GM19467 (cell line): Measurements from ENCODE around the gene ZNF263.

ENCODE experiments used
- ATAC-seq: cut with Tn5 transposase; IDR thresholded peaks from one replicate; pipeline ENCODE4 v1.9.1; 2021; ENCODE audit warnings: mild to moderate bottlenecking, moderate library complexity; ENCODE audit not compliant: unreplicated experiment

The ZNF263 gene

DNA sequence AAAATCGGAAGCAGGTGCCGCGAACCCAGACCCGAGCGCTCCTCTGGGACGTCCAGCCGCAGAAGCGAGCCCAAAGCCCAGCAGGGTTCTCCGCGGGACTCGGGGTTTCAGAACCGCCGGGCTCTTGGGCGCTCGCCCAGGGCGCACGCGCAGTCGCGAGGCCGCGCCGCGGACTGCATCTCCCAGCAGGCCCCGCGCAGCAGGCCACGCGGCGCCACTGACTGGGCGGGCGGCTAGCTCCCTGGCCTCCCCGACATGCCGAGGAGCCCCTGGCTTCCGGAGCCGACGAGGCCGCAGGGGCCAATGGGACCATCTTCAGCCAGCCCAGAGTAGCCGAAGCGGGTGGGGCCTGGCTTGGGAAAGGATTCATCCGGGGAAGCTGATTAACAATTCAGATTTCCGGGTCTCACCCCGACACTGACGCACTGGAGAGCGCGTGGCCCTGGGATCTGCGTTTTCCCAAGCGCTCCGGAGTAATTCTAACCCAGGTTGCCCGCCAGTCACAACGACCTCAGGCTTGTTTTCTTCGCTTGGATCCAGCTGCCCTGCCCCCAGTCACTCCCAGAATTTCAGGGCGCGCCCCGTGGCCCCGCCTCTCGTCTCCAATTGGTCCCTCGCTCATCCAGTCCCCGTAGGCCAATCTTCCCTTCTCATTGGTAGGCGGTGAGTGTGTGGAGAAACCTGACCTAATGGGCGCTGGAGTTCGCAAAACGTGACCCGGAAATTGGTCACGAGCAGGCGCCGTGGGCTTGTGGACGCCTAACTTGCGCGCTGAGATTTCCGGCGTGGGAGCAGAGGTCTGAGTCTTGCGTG is at the start of gene ZNF263:
Gene ZNF263 (plus strand): TSS at position 762 of the 813 bp plus-strand sequence. CDS start 328 bp downstream, outside the sequence.
- ATAC-seq = peak; percentile 73

DNA sequence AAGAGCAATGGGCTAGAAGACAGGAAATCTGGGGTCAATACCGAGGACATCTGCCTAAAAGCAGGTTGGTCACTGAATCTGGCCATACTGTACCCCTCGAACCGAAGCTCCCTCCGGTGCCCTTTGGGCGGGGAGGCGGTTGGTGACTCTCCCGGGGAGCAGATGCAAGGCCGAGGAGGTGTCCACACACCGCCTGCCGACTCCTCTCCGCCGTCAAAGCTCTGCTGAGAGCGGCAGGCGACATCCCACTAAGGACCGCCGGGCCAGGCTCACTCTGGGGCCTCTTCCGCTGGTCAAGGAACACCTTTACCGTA is 48.8 kb upstream of the ZNF263 start:
- ATAC-seq = no peak

DNA sequence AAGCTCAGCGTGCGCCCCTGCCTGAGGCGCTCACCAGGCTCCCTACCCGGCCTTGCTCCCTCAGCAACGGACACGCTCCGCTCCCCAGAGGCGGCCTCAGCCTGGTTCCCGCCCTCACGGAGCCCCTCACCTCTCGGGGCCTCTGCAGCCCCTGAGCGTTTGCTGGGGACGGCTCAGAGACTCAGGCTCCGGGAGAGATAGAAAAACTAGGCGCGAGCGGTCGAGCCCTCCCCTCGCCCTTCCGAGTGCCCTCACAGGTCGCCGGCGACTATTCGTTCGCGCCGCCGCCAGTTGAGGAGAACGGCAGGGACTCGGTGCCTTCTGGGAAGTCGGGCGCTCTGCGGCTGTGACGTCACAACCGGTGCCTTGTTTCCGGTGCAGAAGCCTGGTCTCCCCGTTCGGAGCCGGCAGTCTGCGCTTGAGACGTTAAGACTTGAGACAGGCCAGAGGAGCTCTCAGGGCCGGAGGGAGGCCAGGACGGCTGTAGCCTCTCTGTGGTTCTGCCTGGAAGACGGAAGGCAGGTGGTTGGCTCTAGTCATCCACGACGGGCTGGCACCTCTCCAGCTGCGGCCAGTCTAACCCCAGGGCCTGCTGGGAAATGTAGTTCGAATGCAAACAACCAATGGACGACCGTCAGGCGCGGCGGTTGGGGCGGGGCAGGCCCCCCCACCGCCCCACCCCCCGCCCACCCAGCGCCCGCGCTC is 48.3 kb upstream of the ZNF263 start, which contains the start of gene ZNF200:
Gene ZNF200 (minus strand): TSS at position 302 of the 705 bp plus-strand sequence. CDS start 1,403 bp downstream, outside the sequence.
- peak; percentile 77 for ATAC-seq

DNA sequence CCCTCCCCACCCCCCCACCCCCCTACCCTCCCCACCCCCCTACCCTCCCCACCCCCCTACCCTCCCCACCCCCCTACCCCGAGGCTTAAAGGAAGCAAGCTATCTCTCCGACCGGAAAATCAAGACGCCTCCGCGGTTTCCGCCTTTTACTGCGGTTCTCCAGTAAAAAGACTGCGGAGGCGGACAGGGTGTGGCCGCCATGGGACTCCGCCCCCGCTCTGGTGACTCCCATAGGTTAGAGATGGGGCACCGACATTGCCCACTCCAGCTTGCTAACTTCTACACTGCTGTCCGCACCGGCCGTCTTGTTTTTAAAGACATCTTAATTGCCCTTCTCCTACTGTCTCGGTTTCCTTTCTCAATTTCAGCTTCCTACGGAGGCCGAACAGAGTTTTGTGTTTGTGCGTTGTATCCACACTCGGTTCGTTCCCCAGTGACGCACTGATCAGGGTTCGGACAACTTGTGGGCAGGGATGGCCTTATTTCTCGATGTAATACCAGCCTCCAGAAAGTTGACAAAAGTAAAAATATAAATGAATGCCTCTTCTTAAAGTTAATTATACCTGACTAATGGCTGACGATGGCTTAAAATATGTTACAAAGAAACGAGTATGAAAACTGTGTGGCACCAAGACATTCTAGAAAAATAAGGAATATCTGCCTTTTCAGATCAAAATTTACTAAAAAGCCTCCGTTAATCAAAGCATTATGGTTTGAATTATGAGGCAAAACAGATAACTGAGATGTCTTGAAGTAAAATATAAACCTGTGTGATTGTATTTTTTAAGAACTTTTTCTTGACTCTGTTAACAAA is 47.2 kb upstream of the ZNF263 start:
- ATAC-seq = no peak

DNA sequence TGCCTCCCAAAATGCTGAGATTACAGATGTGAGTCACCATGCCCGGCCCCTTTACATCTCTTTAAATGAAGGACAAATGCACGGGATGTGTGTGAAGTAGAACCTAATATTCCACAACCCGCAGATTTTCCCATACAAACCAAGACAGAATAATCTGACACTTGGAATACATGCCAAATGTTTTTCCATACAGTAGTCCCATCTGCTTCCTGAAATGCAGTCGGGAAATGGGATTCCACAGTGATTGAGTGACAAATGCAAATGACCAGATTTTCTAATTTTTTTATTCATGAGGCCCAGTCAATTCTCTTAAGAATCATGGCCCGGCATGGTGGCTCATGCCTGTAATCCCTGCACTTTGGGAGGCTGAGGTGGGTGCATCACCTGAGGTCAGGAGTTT is 41.5 kb upstream of the ZNF263 start:
- no peak for ATAC-seq

DNA sequence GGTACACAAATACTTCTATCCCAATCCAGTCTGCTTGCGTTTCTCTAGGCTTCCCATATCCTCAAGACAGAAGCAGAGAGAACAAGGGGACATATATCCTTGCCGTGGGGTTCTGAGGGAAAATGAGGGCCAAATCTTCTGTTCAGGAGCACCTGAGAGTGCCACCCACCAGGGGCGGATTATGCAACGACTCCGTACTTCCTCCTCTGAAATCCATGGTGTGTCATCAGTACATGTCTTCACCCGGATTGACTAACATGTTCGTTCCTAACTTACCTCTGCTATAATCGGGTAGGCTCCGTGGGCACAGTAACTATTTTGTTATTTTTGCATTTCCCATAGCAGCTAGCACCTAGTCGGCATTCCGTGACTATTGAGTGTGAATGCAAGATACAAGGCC is 40.6 kb upstream of the ZNF263 start:
- ATAC-seq = no peak

DNA sequence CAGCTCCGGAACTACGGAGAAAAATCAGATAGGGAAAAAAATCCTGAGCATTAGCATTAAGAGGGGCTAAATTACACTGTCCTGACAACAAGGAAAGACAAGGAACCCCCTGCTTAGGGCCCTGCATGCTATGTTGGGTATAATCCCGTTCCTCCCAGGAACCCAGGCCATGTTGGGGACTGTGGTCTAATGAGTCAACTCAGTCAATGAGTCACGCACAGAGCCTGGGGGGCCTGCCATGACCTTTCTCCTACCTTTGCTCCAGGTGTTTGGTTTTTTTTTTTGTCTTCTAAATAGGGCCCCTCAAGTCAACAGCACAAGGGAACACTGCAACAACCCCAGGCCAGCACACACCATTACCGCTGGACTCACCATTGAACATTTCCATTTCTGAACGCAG is 39.4 kb upstream of the ZNF263 start:
- no peak for ATAC-seq

DNA sequence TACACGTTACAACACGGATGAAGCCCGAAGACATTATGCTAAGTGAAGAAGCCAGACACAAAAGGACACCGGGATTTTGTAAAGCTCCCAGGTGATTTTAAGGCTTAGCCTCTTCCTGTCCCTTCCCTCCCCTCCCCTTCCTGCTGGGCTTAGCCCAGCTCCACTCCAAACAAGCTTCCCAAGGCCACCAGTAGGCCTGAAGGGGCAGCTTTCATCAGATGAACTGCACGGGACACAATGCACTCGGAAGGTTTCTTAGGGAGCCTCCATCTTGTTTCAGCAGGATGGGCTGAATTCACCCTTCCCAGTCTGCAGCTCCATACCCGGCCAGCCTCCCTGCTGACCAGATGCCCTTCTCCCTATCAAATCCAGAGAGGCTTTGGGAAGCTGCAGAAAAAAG is 37.3 kb upstream of the ZNF263 start:
- no peak for ATAC-seq

DNA sequence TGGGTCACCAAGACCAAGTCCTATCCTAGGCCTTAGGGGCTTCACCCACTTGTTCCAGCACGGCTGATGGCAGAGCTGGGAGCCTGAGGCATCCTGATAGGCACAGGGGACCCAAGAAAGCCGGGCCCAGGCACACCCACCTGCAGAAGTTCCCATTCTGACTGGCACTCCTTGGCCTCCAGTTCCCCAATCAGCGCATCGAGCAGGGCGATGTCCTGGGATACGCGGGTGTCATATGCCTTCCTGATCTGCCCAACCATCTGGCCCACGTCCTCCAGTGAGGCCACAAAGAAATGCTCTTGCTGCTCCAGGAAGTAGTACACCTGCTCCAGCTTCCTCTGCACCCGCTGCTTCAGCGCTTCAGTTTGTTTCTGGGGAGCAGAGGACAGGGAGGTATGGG is 36.4 kb upstream of the ZNF263 start:
- ATAC-seq = no peak

DNA sequence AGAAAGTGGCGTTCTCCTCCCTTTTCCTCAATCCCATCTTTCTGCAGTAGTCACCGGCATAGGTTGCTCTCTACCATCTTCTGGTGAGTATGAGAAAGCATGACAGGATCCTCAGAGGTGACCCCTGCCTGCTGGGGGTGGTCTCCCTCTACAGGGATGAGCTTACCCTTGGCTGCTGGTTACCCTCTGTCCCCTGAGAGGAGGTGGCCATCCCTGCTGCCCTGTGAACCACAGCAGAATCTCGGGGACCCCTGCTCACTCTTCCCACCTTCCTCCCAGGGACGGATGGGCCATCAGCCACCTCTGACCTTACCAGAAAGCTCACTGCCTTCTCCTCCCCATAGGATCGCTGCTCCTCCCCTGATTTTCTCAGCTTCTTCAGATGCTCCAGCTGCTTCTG is 34.7 kb upstream of the ZNF263 start:
- no peak for ATAC-seq

DNA sequence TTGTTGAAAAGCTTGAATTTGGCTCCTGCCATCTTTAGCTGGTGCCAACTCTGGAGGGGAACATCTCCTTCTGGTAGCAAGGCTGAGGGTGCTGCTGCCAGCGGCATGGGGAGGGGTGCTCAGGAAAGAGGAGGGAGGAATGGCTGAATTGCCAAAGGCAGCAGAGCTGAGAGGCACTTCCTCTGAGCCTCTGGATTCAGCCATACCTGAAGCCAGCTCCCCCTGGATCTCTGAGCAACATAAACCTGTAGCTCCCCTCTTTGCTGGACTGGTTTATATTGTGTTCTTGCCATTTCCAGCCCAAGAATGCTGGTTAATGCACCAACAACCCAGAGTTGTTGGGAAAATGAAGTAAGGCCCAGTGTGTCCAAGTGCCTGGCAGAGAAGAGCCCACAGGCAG is 34.3 kb upstream of the ZNF263 start:
- ATAC-seq = no peak

DNA sequence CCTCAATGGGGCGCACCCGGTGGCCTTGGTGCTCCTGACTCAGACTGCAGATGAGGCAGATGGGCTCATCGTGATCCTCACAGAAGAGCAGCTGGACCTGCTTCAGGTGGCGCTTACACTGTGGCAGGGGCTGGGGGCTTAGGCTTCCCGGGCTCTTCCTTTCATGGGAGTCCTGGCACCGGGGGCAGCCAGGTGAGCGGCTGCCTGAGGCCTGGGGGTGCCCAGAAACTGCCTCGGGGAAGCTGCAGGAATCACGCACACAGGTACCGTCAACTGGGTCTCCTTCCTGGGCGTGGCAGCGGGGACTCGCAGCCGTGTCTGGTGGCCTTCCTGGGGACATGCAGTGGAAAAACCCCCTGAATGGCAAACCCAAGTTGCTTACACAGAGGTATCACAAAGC is 33.8 kb upstream of the ZNF263 start:
- ATAC-seq = no peak

DNA sequence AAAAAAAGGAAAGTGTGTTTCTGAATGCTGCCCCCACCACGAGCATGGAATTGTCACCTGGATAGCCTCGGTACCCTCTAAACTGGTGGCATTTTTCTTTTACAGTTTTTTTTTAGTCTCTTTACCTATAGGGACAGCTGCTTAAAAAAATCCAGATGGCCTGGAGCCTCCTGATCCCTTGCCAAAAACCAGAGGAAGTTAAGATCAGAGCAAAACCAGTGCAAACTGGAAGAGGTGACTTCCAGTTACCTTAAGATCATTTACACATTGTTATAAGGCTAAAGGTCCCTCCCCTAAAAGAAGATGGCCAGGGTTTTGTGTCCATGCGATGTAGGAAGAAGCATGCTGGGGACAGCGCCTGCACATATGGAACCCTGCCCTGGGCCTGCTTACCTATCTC is 30.3 kb upstream of the ZNF263 start:
- ATAC-seq = no peak

DNA sequence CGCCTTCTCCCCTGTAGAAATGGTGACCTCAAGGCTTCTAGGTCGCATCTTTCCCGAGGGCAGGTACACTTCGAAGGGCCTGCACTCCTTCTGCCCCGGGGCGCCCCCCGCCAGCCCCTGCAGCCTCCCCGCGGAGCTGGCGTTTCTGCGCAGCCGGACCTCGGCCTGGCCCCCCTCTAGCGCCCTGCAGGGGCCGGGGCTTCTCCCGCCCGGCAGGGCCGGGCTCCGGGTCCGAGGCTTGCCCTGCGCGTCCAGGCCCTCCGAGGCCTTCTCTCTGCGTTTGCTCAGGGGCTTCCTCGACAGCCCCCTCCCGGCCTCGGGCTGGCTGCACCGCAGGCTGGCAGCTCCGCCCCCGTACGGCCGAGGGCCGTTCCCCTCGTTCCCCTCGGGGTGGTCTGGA is 29.0 kb upstream of the ZNF263 start:
- ATAC-seq = no peak

DNA sequence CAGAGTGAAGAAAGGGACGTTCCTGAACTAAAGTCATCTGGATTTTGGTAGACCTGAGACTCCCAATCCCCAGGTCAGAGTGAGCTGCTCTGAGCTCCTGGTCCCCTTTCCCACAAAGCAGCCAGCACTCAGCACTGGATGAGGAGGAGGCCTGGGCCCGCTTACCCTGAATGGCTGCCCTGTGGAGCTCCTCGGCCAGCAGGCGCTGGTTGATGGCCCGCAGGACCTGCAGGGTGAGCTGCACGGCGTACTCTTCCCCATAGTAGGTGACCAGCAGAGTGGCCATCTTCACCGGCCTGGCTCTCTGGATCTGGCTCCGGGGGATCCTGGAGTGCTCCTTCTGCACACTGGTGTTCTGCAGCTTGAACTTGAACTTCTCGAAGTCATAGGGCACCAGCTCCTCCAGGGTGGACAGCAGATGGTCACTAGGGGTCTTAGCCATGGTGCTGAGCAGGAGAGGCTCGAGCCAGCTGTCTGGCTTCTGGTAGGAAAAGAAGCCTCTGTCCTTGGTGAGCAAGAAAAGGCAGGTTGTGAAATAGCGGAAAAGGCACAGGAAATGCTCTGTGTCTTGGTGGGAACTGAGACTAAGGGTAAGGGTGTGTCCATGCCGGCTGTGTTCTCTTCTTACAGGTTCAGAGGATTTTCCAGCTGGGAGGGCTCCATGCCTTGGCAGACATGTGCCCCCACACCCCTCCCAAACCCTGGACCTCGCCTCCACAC is 27.0 kb upstream of the ZNF263 start, which contains the start of gene MEFV:
Gene MEFV (minus strand): TSS at position 488 of the 720 bp plus-strand sequence. CDS start 46 bp downstream, at position 442.
- no peak for ATAC-seq

DNA sequence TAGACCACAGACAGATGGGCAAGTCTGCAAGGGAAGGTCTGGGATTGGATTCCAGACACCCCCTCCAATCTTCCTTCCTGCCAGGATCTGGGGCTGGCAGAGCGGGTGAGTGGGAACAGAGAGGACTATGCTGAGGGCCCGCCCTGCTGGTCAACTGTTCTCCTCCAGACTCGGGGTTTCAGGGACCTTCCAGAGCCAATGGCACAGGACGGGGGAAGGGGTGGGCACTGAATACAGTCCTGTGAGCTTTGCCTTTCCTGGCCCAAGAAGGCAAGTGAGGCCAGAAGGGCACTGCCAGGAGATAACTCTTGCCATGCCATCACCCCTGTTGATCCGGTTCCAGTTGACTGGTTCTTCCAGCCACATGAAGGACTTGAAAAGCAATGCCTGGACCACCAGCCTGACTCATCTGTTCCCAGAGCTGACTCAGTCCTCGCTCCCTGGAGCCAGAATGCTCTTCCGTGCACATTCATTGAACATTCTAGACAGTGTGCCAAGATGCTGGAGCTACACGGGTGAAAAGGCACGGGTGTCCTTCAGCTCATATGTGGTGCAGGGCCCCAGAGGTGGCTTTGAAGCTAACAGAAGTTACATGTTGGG is 26.3 kb upstream of the ZNF263 start:
- ATAC-seq = no peak

DNA sequence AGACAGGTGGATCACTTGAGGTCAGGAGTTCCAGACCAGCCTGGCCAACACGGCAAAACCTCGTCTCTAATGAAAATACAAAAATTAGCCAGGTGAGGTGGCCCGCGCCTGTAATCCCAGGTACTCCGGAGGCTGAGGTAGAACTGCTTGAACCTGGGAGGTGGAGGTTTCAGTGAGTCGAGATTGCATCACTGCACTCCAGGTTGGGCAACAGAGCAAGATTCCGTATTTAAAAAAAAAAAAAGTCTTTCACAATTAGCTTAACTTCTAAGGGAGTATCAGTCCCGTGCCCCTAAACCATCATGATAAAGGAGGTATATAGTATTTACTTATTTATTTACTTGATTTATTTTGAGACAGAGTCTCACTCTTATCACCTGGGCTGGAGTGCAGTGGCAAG is 23.5 kb upstream of the ZNF263 start:
- no peak for ATAC-seq

DNA sequence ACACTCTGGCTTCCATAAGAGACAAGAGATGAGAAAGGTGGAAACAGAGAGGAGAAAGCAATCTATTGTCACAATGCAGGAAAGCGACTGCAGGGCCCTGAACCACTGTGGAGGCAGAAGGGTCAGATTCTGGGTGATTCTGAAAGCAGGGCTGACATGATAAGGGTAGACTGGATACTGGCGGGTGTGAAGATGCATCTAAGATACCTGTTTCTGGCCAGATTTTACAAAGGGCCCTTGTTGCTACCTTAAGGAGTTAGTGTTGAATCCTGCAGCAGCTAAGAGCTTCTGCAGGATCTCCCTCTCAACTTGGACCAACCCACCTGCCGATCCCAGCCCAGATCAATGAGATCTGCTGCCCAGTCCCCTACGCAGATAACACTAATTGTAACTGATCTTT is 20.8 kb upstream of the ZNF263 start:
- ATAC-seq = no peak

DNA sequence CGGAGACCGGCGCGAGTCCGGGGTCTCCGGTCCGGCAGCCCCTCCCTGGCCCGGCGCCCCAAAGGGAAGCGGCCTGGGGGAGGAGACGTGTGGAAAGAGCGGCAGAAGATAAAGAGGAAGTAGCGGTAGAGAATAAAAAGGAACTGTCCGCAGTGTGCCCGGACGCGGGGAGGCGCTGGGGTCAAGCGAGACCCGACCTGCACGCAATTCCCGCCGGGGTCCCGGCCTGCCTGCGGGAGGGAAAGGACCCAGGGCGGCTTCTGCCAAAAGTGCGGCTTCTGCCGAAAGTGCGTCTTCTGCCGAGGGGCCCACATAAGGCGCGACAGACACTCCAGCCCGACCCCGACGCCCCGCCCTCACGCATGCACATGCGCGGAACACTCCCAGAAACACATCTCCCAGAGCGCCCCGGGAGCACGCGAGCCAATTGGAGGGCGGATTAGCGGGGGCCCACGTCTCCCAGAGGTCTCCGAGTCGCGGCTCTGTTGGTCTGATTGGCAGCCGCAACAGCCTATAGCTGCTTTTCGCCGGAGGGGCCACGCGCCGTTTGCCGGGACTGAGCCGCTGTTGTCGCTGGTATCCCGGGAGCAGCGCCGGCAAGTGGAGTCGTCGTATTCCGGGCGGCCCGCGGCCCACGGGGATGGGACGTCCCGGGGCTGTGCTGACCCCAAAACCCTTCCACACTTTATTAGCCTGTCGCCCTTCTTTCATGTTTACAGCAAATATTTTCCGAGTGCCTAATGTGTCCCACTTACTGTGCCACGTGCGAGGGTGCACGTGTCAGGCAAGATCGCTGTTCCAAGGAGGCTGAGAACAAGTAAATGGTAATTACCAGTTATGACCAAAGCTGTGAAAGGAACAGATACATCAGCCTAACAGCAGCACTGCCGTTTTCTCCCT is 18.9 kb upstream of the ZNF263 start:
- peak; percentile 87 for ATAC-seq
